ENCODE measurements around the gene PEX1.
A peak's percentile ranks its signal among the peaks of the same experiment; 100 is the strongest.
"Not testable (repeated sequence)": the region's sequence is repeated elsewhere in the genome, so short reads cannot be mapped to it uniquely, and the experiment has no call there.

PEX1 gene

DNA sequence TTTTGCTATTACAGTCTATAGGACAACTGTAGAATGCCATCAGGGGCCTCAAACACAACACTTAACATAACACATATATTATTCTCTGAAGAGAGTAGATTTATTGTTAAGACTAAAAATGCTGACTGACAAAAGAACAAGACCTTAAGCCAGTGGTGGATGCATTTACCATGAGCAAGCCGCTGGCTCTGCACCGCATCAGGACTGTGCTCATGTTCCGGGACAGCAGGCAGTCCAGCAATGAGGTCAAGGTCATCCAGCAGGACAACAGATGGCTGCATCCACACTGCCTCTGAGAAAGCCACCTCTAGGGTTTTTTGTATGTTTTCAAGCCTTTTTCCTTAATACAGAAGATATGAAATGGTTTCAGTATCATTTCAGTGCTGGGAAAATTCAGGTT, 23.8 kb downstream of the PEX1 start:
- DNase-seq (ENCODE audit: low spot score): no peak

DNA sequence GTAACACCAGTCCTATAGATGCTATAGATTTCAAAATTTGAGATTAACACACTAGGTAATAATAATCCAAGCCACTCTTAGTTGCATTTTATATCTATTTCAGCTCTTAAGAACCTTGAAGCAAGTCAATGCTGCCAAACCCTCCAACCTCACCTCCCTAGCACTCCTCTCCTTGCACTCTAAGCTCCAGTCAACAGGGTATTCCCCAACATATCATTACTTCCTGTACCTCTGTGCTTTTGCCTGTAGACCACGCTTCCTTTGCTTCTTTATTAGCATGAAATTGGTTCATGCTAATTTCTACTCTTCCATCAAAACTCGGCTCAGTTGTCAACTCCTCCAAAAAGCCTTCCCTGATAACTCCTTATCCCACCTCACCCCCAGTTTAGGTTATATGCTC, 24.6 kb downstream of the PEX1 start:
- DNase-seq (ENCODE audit: low spot score): no peak

DNA sequence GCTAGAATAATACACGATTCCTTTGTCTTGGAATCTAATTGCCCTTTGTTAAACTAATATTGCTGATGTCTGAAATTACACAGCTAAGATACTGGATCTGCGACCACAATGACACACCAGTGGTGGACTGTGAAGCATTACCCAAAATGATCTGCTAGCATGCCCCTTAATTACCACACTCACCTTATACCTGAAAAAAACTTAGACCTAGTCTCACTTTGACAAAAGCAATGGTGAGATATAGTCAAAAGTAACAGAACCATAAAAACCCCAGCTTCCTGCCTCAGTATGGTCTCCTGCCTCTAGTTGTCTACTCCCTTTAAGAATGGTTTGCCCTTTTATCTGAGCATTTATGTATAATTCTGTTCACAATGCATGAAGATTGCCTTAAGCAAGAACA, 29.8 kb downstream of the PEX1 start:
- DNase-seq (ENCODE audit: low spot score): no peak

DNA sequence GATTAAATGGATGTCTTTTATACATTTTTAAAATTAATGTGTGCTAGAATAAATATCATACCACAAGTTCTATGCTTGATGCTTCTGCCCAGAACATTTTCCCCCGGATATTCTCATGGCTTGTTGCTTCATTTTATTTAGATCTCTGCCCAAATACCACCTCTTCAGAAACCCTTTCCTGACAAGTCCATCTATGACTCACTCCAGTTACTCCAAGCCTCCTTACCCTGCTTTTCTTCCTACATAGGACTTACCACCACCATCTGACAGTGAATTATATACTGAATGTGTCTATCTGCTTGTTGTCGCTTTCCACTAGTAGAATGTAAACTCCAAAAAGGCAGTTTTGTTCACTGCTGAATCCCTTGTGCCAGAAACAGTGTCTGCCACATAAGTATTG, 31.4 kb downstream of the PEX1 start:
- DNase-seq (ENCODE audit: low spot score): no peak

DNA sequence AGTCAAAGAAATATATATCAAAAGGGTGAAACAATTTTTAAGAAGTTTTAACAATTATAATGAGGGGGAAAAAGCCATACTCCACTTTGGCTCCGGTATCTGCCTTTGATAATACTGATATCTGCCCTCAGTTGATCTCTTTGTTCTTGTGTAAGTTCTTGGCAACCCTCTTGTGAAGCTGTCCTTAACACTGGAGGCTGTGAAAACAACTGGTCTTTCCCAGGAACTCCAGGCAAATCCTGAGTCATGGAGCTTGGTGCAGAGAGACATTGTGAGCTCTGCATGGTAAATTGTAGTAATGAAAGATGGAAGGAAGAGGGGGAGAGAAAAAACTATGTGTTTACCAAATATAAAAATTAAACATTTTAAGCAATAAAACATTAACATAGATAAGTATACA, 38.7 kb downstream of the PEX1 start:
- DNase-seq (ENCODE audit: low spot score): no peak

DNA sequence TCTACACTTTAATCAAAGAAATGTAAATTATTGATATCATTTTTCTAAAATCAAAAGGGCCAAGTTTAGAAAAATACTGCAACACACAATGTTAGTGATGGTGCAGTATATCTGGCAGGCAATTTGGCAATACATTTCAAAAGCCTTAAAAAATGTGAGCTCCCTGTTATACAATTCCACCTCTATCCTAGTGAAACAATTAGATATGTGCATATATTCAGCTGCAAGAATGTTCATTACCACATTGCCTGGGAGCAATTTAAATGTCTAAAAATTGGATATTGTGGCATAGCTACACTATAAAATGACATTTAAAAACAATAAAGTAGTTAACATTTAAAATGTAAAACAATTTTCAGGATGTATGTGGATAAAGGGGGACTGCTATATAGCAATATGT, 40.5 kb downstream of the PEX1 start:
- no peak for DNase-seq (ENCODE audit: low spot score)

DNA sequence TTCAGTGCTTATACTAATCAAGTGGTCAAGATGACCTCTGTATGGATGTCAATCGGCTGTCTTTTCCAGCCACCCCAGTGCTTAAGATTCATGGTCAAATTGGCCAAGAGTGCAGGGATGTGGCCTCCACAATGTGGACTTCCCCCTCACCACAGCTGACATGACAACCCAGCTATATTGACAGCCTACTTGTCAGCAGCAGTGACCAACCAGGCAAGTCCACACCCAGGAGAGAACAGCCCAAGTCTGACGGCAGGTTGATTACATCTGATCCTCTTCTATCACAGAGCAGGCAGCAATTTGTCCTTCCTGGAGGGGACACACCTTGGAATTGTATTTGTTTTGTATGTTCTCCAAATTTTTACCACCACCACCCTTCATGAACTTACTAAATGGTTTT, 42.3 kb downstream of the PEX1 start:
- no peak for DNase-seq (ENCODE audit: low spot score)

DNA sequence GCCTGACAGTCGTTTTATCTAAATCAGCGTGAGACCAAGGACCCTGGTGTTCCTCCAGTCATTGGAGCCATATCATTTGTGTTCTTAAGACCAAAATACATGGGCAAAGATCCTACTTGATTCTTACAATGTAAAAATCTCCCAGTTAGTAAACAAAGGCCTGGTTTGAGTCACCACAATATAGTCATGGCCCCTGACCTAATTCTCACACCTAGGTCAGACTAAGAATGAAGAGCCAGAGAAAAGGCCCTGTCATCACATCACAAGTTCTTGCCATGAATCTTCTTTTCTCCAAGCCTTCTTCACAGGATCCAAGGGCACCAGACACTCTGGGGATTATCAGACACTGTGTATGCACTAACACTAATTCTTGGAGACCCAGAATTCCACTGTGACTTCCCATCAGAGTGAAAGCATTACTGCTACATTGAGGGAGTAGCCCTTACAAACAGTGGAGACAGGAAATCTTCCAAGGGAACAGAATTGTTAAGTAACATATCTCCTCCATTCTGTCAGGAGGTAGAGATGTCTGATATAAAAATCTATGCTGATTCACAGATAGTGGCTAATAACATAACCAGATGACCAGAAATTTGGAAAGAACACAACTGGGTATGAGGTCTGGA, 42.9 kb downstream of the PEX1 start:
- no peak for DNase-seq (ENCODE audit: low spot score)

DNA sequence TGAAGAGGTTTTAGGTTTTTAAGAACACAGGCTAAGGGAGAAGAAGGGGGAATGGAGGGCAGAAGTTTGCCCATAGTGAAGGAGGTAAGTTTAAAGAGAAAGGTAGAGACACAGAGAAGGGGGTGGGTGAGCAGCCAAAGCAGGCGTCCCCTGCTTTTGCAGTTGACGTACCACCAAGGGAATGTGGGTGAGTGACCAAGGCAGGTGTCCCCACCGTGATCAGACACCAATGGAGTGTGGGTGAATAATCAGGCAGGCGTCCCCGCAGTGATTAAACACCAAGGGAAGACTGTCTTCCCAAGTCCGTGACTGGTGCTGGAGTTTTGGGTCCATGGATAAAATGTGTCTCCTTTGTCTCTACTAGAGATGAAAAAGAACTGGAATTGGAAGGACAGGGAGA, 44.1 kb downstream of the PEX1 start:
- DNase-seq (ENCODE audit: low spot score): not testable (repeated sequence)

DNA sequence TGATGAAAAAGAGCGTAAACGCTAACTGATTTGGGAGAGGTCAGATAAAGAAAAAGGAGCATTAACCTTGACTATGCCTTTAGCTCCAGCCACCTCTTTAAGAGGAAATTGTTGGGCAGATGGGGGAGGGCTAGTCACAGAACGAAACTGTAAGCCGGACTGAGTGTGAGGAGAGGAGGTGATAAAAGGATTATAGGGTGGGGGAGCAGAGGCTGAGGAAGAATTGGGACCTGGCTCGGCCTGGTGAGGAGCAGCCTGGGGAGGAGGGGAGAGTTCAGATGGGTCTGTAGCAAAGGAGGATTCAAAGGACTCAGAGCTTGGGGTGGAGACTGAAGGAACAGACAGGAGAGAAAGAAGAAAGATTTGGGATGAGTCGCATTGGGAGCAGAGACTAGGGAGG, 44.7 kb downstream of the PEX1 start:
- DNase-seq (ENCODE audit: low spot score): not testable (repeated sequence)

DNA sequence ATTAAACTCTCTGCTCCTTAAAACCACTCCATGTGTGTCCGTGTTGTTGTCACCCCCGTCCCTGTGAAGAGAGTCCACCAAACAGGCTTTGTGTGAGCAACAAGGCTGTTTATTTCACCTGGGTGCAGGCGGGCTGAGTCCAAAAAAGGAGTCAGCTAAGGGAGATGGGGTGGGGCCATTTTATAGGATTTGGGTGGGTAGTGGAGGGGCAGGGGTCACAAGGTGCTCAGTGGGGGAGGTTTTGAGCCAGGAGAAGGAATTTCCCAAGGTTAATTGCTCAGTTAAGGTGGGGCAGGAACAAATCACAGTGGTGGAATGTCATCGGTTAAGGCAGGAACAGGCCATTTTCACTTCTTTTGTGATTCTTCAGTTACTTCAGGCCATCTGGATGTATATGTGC, 49.2 kb downstream of the PEX1 start:
- not testable (repeated sequence) for DNase-seq (ENCODE audit: low spot score)

DNA sequence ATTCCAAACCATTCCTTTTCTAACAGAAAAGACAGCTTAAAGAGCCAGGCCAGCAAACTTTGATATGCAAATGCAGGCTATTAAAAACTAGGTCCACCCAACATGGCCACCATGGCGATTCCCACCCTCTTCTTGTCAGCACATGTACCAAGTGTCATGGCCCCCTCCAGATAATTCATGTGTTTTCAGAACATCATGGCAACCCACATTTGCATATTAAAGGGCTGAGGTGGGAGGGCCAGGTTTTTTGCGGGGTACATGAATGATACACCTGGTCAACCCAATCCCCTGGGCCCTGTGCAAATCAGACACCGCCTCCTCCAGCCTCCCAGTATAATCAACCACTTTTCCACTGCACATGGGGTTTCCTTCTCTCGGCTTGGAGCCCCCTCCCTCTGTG, 49.6 kb downstream of the PEX1 start:
- DNase-seq (ENCODE audit: low spot score): no peak

DNA sequence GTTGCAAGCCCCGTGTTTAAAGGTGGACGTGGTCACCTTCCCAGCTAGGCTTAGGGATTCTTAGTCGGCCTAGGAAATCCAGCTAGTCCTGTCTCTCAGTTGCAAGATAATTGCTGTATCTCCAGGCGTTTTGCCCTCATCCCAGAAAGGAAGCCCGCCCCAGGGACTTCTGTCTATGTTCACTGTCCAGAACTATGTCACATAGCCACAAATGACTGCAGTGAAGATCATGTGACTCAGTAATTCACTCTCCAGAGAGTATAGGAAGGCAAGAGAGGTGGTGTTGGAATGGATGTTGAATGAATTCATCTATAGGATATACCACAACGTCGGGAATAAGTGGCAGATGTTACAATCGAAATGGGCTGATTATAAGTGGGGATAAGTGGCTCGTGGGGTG, 50.2 kb downstream of the PEX1 start:
- no peak for DNase-seq (ENCODE audit: low spot score)

DNA sequence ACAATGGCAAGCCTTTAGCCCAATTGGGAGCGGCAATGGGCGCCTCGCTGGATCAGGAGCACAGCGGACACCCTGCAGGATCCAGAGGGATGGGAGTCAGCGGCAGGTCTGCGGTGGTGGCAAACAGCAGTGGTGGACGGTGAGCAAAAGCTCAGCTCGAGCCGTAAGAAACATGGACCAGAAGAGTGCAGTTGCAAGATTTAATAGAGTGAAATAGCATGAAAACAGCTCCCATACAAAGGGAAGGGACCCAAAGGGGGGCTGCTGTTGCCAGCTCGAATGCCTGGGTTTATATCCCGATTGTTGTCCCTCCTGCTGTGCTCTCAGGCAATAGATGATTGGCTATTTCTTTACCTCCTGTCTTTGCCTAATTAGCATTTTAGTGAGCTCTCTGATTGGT, 50.6 kb downstream of the PEX1 start, which contains the start of gene ERVW-1:
Gene ERVW-1, minus strand, starts transcription at position 266 of the 400 bp plus-strand sequence. CDS start 7,565 bp downstream, outside the sequence.
- not testable (repeated sequence) for DNase-seq (ENCODE audit: low spot score)

DNA sequence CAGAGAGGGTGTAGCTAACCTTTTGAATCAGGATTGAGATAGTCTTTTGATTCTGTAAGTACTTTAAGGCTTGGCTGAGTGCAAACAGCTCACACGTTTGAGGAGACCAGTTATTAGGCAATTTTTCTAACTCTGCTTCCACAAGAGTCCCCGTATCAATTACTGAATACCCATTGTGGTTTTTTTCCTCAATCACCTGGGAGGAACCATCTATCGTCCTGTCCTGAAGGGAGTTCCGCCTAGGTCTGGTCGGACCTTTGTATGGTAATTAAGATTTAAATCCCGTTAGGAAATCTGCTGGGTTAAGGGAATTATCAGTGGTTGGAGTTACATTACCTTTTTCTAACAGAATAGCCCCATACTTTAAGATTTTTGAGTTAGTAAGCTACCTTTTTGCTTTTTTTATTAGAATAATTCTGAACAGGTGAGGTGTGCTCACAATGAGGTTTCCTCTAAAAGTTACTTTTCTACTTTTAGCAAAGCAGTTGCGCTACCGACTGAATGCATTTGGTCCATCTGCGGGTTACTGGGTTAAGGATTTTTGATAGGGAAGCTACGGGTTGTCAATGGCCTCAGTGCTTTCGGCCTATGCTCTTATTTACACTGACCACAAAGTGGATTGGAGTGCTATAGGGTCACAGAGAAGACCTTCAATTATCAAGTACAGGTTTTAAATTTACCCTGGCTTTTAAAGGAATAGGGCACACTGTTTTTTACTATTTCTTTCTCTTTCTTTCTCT, 52.3 kb downstream of the PEX1 start:
- DNase-seq (ENCODE audit: low spot score): not testable (repeated sequence)

DNA sequence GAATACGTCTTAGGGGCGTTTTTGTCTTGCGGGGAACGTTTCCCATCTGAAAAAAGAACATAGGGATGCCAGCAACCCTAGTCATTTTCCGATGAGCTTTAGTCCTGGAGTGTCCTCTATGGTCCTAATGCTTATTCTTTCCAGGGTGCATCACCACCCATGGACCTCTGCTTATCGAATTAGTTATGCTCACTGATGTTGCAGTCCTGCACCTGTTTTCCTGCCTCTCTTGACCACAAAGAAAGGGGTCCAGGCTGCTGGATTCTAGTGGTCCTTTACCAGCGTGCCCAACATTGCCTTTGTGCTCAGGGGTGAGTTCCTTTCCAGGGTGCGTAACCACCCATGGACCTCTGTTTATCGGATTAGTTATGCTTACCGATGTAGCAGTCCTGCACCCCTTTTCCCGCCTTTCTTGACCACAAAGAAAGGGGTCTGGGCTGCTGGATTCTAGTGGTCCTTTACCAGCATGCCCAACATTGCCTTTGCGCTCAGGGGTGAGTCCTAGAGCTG, 53.0 kb downstream of the PEX1 start:
- DNase-seq (ENCODE audit: low spot score): not testable (repeated sequence)

DNA sequence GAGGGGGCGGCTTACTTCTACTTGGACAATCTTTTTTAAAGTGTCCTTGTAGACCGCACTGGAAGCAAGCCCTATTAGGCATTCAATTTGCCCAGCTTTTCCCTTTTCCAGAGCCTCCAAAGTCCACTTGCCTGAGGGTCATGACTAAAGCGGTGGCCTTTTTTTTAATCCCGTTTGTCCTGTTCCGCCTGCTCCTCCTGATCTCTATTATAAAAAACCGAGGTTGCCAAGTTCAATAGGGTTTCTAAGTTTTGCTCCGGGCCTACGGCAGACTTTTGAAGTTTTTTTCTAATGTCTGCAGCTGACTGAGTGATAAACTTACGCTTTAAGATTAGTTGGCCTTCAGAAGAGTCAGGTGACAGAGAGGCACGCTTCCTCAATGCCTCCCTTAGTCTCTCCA, 54.3 kb downstream of the PEX1 start:
- DNase-seq (ENCODE audit: low spot score): not testable (repeated sequence)

DNA sequence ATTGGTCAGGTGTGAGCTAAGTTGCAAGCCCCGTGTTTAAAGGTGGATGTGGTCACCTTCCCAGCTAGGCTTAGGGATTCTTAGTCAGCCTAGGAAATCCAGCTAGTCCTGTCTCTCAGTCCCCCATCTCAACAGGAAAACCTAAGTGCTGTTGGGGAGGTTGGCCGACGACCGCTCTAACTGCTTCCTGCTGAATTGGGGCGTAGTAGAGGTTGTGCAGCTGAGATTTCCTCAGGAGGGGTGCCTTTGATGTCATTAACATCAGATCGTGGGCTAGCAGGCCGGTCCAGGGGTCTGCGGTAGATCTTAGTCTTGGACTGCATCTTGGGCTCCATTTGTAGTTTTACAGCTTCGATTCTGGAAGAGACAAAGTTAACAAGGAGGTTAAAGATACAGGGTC, 59.7 kb downstream of the PEX1 start:
- not testable (repeated sequence) for DNase-seq (ENCODE audit: low spot score)

DNA sequence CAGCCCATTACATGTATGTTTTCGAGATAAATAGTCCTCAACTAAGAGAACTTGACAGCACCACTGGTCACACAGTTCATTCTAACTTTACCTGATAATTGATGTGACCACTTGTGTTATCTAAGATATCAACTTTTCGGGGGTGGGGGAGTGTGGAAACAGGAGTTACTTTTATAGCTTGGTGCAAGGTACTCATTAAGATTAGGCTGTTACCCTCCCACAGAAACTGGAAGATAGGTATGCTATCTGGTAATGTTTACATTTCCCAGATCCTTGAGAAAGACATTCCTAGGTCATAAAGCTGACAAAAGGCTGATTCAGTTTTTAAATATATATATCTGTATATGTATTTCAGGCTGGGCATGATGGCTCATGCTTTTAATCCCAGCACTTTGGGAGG, 61.6 kb downstream of the PEX1 start:
- no peak for DNase-seq (ENCODE audit: low spot score)

DNA sequence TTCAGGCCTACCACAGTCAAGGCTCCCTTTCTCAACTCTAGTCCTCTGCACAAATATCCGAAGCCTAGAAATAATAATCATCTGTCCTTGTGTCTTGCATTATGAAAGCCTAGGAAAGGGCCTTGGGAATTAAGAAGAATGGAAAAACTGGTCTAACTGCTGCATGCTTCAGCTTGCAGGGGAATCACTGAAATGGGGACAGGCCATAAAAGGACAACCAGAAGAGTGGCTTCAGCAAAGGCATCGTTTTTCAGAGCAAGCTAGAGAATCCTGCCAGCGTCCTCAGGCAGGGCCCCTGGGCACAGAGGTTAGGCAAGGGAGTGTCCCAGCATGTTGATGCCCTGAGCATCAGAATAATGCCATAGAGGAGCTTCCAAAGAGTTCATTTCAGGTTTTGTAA, 63.8 kb downstream of the PEX1 start:
- no peak for DNase-seq (ENCODE audit: low spot score)

DNA sequence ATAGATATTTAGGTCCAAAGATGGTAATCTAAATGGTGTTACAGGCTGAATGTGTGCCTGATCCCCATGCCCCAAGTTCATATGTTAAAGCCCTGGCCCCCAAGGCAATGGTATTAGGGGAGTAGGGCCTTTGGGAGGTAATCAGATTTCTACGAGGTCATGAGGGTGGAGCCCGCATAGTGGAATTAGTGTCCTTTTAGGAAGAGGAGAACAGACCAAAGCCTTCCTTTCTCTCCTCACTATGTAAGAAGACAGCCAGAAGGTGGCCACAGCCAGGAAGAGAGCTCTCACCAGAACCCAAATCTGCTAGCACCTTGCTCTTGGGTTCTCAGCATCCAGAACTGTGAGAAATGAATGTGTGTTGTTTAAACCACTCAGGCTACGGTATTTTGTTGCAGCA, 65.8 kb downstream of the PEX1 start:
- no peak for DNase-seq (ENCODE audit: low spot score)

DNA sequence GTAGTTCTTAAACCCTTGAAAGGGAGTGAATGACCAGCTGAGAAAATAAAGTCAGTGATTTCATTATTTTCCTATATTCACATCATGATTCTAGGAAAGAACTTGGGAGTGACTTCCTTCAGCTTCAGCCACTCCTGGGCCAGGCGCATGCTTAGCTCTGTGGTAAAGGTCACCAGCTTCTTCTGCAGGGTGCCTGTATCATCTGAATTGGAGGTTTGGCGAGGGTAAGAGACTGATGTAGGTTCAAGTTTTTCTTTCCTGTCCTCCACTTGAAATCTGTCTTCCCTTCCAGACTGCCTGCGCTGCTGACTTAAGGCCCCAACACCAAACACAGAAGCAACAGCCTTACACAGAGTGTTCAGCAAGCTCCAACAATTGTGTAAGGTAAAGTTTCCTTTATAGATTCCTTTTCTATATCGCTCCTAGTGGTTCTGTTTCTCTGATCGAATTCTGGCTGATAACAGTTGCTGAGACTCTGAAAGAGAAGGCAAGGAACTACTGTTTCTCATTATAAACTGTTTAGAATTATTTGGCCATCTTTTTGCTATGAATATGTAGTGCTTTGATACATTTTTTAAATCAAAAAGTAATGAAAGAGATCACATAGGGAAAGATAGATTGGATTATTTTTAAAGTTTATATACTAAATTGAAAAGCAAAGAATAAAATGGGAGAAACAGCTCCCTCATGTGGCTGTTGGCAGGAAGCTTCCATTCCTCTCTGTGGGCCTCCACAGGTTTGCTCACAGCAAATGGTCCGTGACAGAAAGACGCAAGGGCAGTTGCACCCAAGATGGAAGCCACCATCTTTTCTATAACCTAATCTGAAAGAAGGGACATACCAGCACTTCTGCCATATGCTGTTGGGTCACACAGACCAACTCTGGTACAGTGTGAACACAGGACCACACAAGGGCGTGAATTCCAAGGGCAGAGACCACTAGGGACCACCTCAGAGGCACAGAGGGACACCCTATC, 67.0 kb downstream of the PEX1 start:
- DNase-seq (ENCODE audit: low spot score): peak; percentile 37
